GM12878 (cell line): ENCODE results near the gene TUBGCP3. TPM values are rescaled to one million over a fixed set of nuclear protein-coding genes. Genes with fewer than 3 reads are reported as not detected.
"Not testable (repeated sequence)": the region's sequence is repeated elsewhere in the genome, so short reads cannot be mapped to it uniquely, and the experiment has no call there.

Experiments
- ATAC-seq: fragments of 200-7000 bp; cut with Tn5 transposase; 3 replicates; pipeline ENCODE4 v1.9.1; 2020; ENCODE audit warnings: mild to moderate bottlenecking, moderate library complexity
- BruUV-seq: library from RNA; stranded (reverse); fragments of 400-500 nt; replicated peaks from 2 replicates; lab custom pipeline; 2021; lab: Mats Ljungman, UMichigan
- CTCF ChIA-PET: fragments of 300-600 bp; sonication (Branson Sonifier 250); formaldehyde crosslinking; extraction: SDS; loops from one replicate; lab custom pipeline; 2021; ENCODE audit warnings: inconsistent platforms; lab: Yijun Ruan, JAX
- POLR2A ChIA-PET: fragments of 350-600 bp; formaldehyde crosslinking; extraction: SDS; loops from one replicate; lab custom pipeline; 2021; ENCODE audit warnings: inconsistent platforms; lab: Charles Lee
- RAD21 ChIA-PET: fragments of 300-600 bp; sonication (Branson Sonifier 250); formaldehyde crosslinking; loops from one replicate; lab custom pipeline; 2023; ENCODE audit warnings: antibody characterized with exemption; ENCODE audit not compliant: unreplicated experiment; lab: Charles Lee
- SMC1A ChIA-PET: fragments of 300-600 bp; sonication (Branson Sonifier 250); formaldehyde crosslinking; loops from one replicate; lab custom pipeline; 2023; ENCODE audit not compliant: unreplicated experiment, uncharacterized antibody; lab: Charles Lee
- DNase-seq: peaks from one replicate; pipeline ENCODE4 v3.0.0-alpha.2; 2011; ENCODE audit warnings: low read depth, low spot score
- FAIRE-seq: peaks from 3 replicates; lab custom pipeline; 2011; peaks lifted over from hg19 to GRCh38; lab: Jason Lieb, UNC
- H2AFZ ChIP-seq: 2 replicates; pipeline ENCODE4 v1.6.0; 2011; ENCODE audit warnings: low read depth, low read length, control low read depth; ENCODE audit not compliant: control insufficient read depth
- H3K27ac ChIP-seq: 2 replicates; pipeline ENCODE4 v1.5.1; 2011; ENCODE audit warnings: control low read depth; ENCODE audit not compliant: control insufficient read depth, insufficient read depth
- H3K27me3 ChIP-seq, 2 experiments: replicated peaks in 1 of 2; 2 replicates each; pipeline versions ENCODE4 v1.6.0 to v1.6.1; 2011; ENCODE audit warnings: low read length in 1 of 2; ENCODE audit not compliant: control insufficient read depth in 2 of 2, insufficient read depth in 2 of 2
- H3K36me3 ChIP-seq, 2 experiments: 2 replicates each; pipeline ENCODE4 v1.5.1; 2011; ENCODE audit warnings: low read length in 1 of 2; ENCODE audit not compliant: control insufficient read depth in 2 of 2, insufficient read depth in 2 of 2
- H3K4me1 ChIP-seq: 2 replicates; pipeline ENCODE4 v1.6.1; 2011; ENCODE audit warnings: mild to moderate bottlenecking, low read length, moderate library complexity, mixed read lengths; ENCODE audit not compliant: control insufficient read depth, insufficient read depth
- H3K4me2 ChIP-seq: 2 replicates; pipeline ENCODE4 v1.6.0; 2011; ENCODE audit warnings: control low read depth; ENCODE audit not compliant: control insufficient read depth, insufficient read depth
- H3K4me3 ChIP-seq: fragments of 200-600 bp; sonication (generic); 2 replicates; pipeline ENCODE4 v1.5.1; 2016
- H3K79me2 ChIP-seq: 2 replicates; pipeline ENCODE4 v1.6.0; 2011; ENCODE audit warnings: low read length; ENCODE audit not compliant: control insufficient read depth, insufficient read depth
- H3K9ac ChIP-seq: 2 replicates; pipeline ENCODE4 v1.8.0; 2011; ENCODE audit warnings: low read length, control low read depth, mixed read lengths; ENCODE audit not compliant: control insufficient read depth, insufficient read depth
- H3K9me3 ChIP-seq: replicated peaks from 3 replicates; pipeline ENCODE4 v1.5.1; 2011; ENCODE audit warnings: mild to moderate bottlenecking, low read length; ENCODE audit not compliant: control insufficient read depth, insufficient read depth
- H4K20me1 ChIP-seq: 2 replicates; pipeline ENCODE4 v1.6.0; 2011; ENCODE audit not compliant: control insufficient read depth, insufficient read depth
- BACH1 ChIP-seq: fragments of 450-650 bp; IDR thresholded peaks from 2 replicates; pipeline ENCODE4 v1.6.1; 2017; ENCODE audit warnings: mild to moderate bottlenecking, borderline replicate concordance
- KAT2A ChIP-seq: conservative IDR thresholded peaks from 2 replicates; pipeline ENCODE4 v1.6.1; 2011; ENCODE audit warnings: low read depth, low read length; ENCODE audit not compliant: control insufficient read depth
- SRF ChIP-seq, 2 experiments: IDR thresholded peaks; 2 replicates each; pipeline ENCODE4 v1.6.1; 2011; ENCODE audit warnings: low read depth in 2 of 2, low read length in 2 of 2, mild to moderate bottlenecking in 1 of 2, moderate library complexity in 1 of 2
- ZBED1 ChIP-seq: IDR thresholded peaks from 2 replicates; pipeline ENCODE4 v1.6.1; 2016; ENCODE audit warnings: borderline replicate concordance
- ZNF384 ChIP-seq: IDR thresholded peaks from 2 replicates; pipeline ENCODE4 v1.6.1; 2012; ENCODE audit warnings: low read depth, mild to moderate bottlenecking, low read length, improper control_type of control experiment, borderline replicate concordance
- ZNF592 ChIP-seq: fragments of 450-650 bp; IDR thresholded peaks from 2 replicates; pipeline ENCODE4 v1.6.1; 2017; ENCODE audit warnings: mild to moderate bottlenecking, moderate library complexity
- WGBS: methylation state at CpG from one replicate; pipeline ENCODE4 v1.1.6; 2016; ENCODE audit warnings: low lambda C conversion rate; ENCODE audit not compliant: insufficient replicate concordance, insufficient coverage; ENCODE audit errors: missing lambda C conversion rate; 5-methylcytosine and 5-hydroxymethylcytosine counted together
- in situ Hi-C: fragments of 300-500 bp; cut with MboI; formaldehyde crosslinking; loops from 9 replicates; pipeline ENCODE4 v1.14.3; 2018; ENCODE audit warnings: mixed read lengths
- intact Hi-C: fragments of 100-400 bp; cut with micrococcal nuclease; formaldehyde crosslinking; loops from one replicate; pipeline ENCODE4 v1.14.2; 2022; ENCODE audit not compliant: unreplicated experiment
- polyA plus RNA-seq, 11 experiments: library from polyadenylated mRNA; depleted of rRNA in 4 of 11; unstranded in 6 of 11; stranded (reverse) in 5 of 11; fragments of >200 nt; fragmentation: Nextera tagmentation in 4 of 11; fragmentation: Illumina TruSeq in 1 of 11; extraction: Ambion mirVana in 4 of 11; extraction: Trizol in 1 of 11; gene quantifications; 1 replicate in 1 of 11; 2 replicates in 10 of 11; pipeline versions ENCODE4 v1.2.1 to v1.2.3, GENCODE V29; 2011 to 2016; ENCODE audit warnings: inconsistent platforms in 2 of 11, missing spikeins in 2 of 11, low read depth in 1 of 11
- total RNA-seq, 4 experiments: library from RNA; depleted of rRNA in 3 of 4; stranded (reverse); fragments of >200 nt in 3 of 4; fragmentation: Illumina TruSeq in 1 of 4; extraction: Trizol in 1 of 4; gene quantifications; 2 replicates each; pipeline versions ENCODE4 v1.2.1 to v1.2.3, GENCODE V29; 2013 to 2021

The TUBGCP3 gene
- total and polyA plus RNA-seq, 10 of the 15 experiments (the other 5 are each of a cell fraction or from before 2014, with no cell fraction given) = 4.0 to 34.0 (median 22.6) TPM

GRCh38 chr13:112629161-112629560, 41.2 kb upstream of the TUBGCP3 start:
- no peaks in the 10 kb centered on the region; a peak in 1 of 4 replicates for H3K27me3 ChIP-seq
- ChIA-PET SMC1A (no interaction called here), RAD21 (no interaction called here), POLR2A (no interaction called here), CTCF (interaction anchor here (0.9 to 2.7 kb wide), 2 partner anchors 11 to 245 kb away, joined by 3 to 11 read pairs; no protein-coding TSS in a partner anchor)
- ATAC-seq (no peak), FAIRE-seq (no peak), DNase-seq (no peak)
- no peaks in the 10 kb centered on the region for H3K4me1 ChIP-seq
- 62% methylated on average over 8 of the region's 8 CpGs for WGBS
- in situ Hi-C loops (no loop called here), intact Hi-C loops (no loop called here)
- H2AFZ ChIP-seq = no peak overlapping the region
- H3K4me3 ChIP-seq = no peak overlapping the region
- no peak overlapping the region for H3K27ac ChIP-seq
- H4K20me1 ChIP-seq = no peaks in the 10 kb centered on the region
- H3K9me3 ChIP-seq = no peaks in the 10 kb centered on the region
- no peaks in the 10 kb centered on the region for H3K36me3 ChIP-seq
- no peaks in the 10 kb centered on the region for H3K79me2 ChIP-seq
- H3K9ac ChIP-seq = no peak overlapping the region
- no peak overlapping the region for H3K4me2 ChIP-seq
- no TSS peak for BruUV-seq
- TF ChIP-seq SRF (IDR thresholded peaks at IDR 0.05; ENCODE audit: low read depth in 2 of 2, low read length in 2 of 2) (no peak), ZNF384 (no peak), BACH1 (no peak), KAT2A (no peak), ZNF592 (no peak), ZBED1 (no peak)

- H3K4me2 ChIP-seq, DNase-seq, H3K9ac ChIP-seq, H3K79me2 ChIP-seq, H3K4me3 ChIP-seq, H2AFZ ChIP-seq, intact Hi-C loops, FAIRE-seq, H3K9me3 ChIP-seq, H3K36me3 ChIP-seq, BruUV-seq, SMC1A ChIA-PET, H4K20me1 ChIP-seq, in situ Hi-C loops, ATAC-seq, RAD21 ChIA-PET, H3K27me3 ChIP-seq, H3K27ac ChIP-seq, H3K4me1 ChIP-seq: not testable (repeated sequence)
- POLR2A ChIA-PET = interaction anchor here (1.1 kb wide), 1 partner anchor 10 kb away, joined by 3 read pairs; no protein-coding TSS in a partner anchor
- CTCF ChIA-PET = interaction anchor here (2.7 kb wide), 1 partner anchor 247 kb away, joined by 11 read pairs; no protein-coding TSS in a partner anchor
- 90% methylated on average over 1 of the region's 1 CpG for WGBS
These were observed 39.7 kb upstream of the TUBGCP3 start for GRCh38 chr13:112627613-112628012.
